Stimulated activated CD4-positive, alpha-beta T cell treated with anti-CD3 and anti-CD28 coated beads, Interleukin-1b, Interleukin-23, amount 100 ng/mL, for 4 hours (primary cell): ENCODE results near the gene VAPB.

Experiments used
- DNase-seq, 2 donors: peaks; one replicate each; pipeline ENCODE4 v3.0.0-alpha.2; 2020; ENCODE audit warnings: low read depth in 2 of 2

VAPB gene

GRCh38 chr20:58482416-58482815 is 93.4 kb downstream of the VAPB start:
- DNase-seq, result no peak

- no peak for DNase-seq
Observed at GRCh38 chr20:58483051-58483450, 94.0 kb downstream of the VAPB start.

- DNase-seq, result no peak
Observed at GRCh38 chr20:58483470-58483869, 94.4 kb downstream of the VAPB start.

DNA sequence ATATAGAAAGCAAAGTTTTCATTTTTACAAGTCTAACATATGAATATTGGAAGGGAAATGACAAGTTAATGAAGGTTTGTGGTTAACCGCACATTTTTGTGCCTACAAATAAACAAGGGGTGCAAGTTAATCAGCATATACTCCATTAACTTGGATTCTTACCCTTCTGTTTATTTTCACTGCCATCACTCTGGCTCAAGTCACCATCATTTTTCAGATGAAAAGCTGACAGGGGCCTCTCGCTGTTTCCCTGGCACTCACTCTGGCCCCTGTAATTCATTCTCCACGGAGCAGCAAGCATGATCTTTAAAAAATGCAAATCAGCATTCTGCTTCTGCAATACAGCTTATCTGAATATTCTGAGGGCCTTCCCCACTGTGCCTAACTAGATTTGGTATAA is 96.4 kb downstream of the VAPB start:
- DNase-seq, result no peak

DNA sequence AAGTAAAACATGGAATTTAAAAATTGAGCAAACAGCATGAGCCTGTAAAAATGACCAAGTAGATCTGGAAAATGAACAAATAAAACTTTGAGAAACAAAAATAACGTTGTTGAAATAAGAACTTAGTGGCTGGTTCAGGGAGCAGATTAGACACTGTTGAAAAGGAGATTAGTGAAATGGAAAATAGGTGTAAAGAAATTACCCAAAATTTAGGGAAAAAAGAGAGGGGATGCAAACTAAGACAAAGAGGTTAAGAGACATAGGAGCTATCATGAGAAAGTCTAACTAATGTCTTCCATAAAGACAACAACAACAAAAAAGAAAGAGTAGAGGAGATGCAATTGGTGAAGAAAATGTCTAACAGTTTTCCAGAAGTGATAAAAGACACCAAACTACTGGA is 97.2 kb downstream of the VAPB start:
- DNase-seq, result no peak

DNA sequence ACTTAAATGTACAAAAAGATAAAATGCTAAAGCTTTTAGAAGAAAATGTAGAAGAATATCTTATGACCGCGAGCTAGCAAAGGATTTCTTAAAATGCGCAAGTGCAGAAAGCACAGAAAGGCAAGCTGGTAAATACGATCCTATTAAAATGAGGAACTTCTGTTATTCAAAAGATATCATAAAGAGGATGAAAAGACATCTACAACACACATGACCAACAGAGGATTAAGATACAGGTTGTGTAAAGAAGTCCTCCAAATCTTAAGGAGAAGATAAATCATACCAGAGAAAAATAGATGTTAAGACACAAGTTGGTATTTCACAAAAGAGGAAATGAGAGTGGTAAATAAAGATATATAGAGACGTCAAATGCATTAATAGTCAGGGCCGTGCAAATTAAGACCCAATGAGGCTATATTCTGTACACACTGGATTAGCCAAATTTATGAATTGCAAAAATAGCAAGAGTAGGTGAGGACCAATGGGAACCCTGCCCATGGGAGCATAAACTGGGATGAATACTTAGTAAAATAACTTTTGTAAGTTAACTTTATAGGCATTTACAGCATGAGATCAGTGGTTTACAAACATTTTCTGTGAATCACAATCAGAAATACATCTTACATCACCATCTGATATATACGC is 103.2 kb downstream of the VAPB start:
- no peak for DNase-seq

- DNase-seq, result no peak
Observed at GRCh38 chr20:58492795-58493524, 103.9 kb downstream of the VAPB start.

- no peak for DNase-seq
Observed at GRCh38 chr20:58494923-58495622, 106.0 kb downstream of the VAPB start.

GRCh38 chr20:58495623-58496428 is 106.8 kb downstream of the VAPB start:
- no peak for DNase-seq

GRCh38 chr20:58496429-58496769 is 107.4 kb downstream of the VAPB start:
- DNase-seq, result no peak

- DNase-seq, result no peak
Observed at GRCh38 chr20:58497076-58497641, 108.1 kb downstream of the VAPB start.

GRCh38 chr20:58497724-58498469 is 108.9 kb downstream of the VAPB start:
- DNase-seq, result no peak

DNA sequence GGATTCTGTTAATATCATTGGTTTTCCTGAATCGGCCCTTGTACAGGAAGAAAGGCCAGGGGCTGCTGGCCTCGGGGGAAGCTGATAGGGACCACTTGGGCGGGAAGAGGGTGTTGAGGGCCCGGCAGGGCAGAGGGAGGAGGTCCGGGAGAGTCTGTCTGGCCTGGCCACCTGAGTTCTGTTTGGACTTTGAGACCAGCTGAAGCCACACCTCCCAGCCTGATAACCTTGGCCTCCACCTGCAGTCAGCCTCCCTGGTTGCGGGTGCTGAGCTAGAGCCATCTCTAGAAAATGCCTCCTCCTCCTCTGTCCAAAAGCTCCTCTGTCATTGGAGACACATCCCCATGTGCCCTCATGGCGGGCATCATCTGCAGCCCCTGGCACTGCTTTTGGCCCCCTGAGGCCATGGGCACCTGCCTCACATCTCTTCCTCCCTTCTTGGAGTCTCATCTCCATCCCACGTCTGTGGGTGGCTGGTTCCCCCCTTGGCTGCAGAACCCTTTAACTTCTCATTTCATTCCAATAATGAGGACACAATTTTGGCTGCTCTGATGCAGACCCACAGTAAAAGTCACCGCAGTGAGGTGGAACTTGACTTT is 109.5 kb downstream of the VAPB start:
- no peak for DNase-seq

DNA sequence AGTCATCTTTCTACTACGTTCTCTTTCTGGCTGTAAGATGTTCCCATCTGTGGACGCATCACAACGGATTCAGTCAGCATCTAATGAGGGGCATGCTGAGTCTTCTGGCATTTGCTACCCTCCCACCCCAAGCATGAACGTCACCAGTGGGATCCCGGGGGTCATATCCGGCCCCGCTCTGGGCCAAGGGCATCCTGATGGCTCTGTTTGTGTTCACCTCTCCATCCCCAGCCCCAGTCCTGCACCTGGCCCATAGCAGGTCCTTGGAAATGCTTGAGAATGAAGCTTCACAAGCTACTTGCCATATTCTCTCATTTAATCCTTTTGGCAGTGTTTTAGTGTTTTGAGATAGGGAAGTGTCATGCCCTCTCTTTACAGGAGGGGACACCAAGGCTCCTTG is 111.2 kb downstream of the VAPB start:
- DNase-seq, result no peak
